GM21737 (cell line): ENCODE data around the gene PHF5A.
"Not testable (repeated sequence)": the region's sequence is repeated elsewhere in the genome, so short reads cannot be mapped to it uniquely, and the experiment has no call there.

ENCODE experiments used
- ATAC-seq: cut with Tn5 transposase; IDR thresholded peaks from one replicate; pipeline ENCODE4 v1.9.1; 2021; ENCODE audit warnings: mild to moderate bottlenecking, moderate library complexity; ENCODE audit not compliant: unreplicated experiment

The PHF5A gene

GRCh38 chr22:41448189-41448808, 20.2 kb downstream of the PHF5A start:
- peak; percentile 38 for ATAC-seq

- ATAC-seq, result no peak
Measured at GRCh38 chr22:41447435-41448188, 20.9 kb downstream of the PHF5A start.

GRCh38 chr22:41446639-41447434, 21.7 kb downstream of the PHF5A start, which contains the start of gene TOB2:
Gene TOB2 (minus strand): TSS chr22:41446801. CDS start chr22:41437345, 9,456 bp downstream.
- ATAC-seq, result peak; percentile 44

- no peak for ATAC-seq
Measured at GRCh38 chr22:41446057-41446501, 22.4 kb downstream of the PHF5A start.

- ATAC-seq, result no peak
Measured at GRCh38 chr22:41445129-41446056, 23.1 kb downstream of the PHF5A start.

- peak; percentile 46 for ATAC-seq
Measured at GRCh38 chr22:41444360-41445128, 23.9 kb downstream of the PHF5A start.

- no peak for ATAC-seq
Measured at GRCh38 chr22:41442240-41442792, 26.2 kb downstream of the PHF5A start.

- ATAC-seq, result not testable (repeated sequence)
Measured at GRCh38 chr22:41440511-41440910, 28.0 kb downstream of the PHF5A start.

GRCh38 chr22:41437198-41437597, 31.3 kb downstream of the PHF5A start:
- no peak for ATAC-seq

- ATAC-seq, result no peak
Measured at GRCh38 chr22:41436322-41437113, 32.0 kb downstream of the PHF5A start.

GRCh38 chr22:41435560-41435959, 32.9 kb downstream of the PHF5A start:
- ATAC-seq, result no peak

- ATAC-seq, result not testable (repeated sequence)
Measured at GRCh38 chr22:41434361-41435003, 34.0 kb downstream of the PHF5A start.

- not testable (repeated sequence) for ATAC-seq
Measured at GRCh38 chr22:41433480-41433879, 35.0 kb downstream of the PHF5A start.

- ATAC-seq, result no peak
Measured at GRCh38 chr22:41431656-41432055, 36.8 kb downstream of the PHF5A start.

GRCh38 chr22:41429951-41430332, 38.5 kb downstream of the PHF5A start:
- ATAC-seq, result no peak

- ATAC-seq, result no peak
Measured at GRCh38 chr22:41429232-41429950, 39.1 kb downstream of the PHF5A start.

GRCh38 chr22:41425660-41426365, 42.7 kb downstream of the PHF5A start:
- ATAC-seq, result no peak
